ENCODE measurements around the gene ELF2. TPM values are rescaled to one million over a fixed set of nuclear protein-coding genes. Genes with fewer than 3 reads are reported as not detected.
A peak's percentile ranks its signal among the peaks of the same experiment; 100 is the strongest.
"Not testable (repeated sequence)": the region's sequence is repeated elsewhere in the genome, so short reads cannot be mapped to it uniquely, and the experiment has no call there.

The ELF2 gene
- total RNA-seq, 1 donor from 2014 or later, result 48.0 TPM

GRCh38 chr4:139188648-139189416 is 11.8 kb upstream of the ELF2 start:
- peak; percentile 77 for DNase-seq (ENCODE audit: low read depth)

DNA sequence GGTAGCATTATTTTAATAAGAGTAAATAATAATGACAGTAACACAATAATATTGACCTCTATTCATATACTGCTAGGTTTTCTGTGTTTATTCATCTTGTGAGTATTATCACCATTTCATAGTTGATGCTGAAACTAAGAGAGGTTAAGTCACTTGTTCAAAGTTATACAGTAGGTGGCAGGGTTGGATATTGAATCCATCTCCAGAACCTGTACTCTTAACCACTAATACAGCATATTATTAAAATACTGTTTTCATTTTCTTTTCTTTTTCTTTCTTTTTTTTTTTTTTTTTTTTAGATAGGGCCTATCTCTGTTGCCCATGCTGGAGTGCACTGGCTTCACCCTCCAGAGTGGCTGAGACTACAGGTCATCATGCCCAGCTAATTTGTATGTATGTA is 7.1 kb upstream of the ELF2 start:
- DNase-seq (ENCODE audit: low read depth), result peak; percentile 53

DNA sequence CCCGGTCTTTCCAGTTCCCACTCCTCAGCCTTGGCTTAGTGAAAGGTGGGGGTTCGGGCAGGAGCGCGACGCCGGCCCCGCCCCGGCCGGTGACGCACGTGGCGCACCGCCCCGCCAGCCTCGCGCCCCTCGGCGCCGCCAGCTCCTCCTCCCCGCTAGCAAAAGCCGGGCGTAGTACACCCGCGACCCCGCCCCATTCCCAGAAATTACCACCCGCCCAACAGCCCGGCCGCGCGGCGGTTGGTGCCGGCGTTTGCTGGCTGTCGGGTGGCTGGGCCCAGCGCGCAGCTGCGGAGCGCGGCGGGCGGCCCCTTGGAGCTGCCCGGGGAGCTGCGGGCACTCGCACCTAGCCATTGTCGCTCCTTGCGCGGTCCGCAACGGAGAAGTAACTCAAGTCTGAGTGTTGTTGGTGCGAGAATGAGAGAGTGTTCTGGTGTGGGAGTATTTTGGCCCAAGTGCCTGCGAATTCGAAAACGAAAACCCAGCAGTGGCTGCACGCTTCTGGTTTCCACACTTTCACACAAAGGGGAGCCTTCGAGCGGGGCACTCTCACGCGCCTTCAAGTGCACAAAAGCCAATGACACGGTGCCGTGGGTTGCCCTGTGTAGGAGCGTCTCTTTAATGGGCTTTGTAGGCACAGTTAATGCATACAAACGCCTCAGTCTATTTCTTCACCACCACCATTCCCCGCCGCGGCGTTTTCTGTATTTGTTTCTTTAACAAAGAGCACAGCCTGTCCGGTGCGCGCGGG is 1.0 kb upstream of the ELF2 start:
- peak; percentile 77 for DNase-seq (ENCODE audit: low read depth)

- peak; percentile 60 for DNase-seq (ENCODE audit: low read depth)
Measured at GRCh38 chr4:139176302-139177048, 543 bp downstream of the ELF2 start.

DNA sequence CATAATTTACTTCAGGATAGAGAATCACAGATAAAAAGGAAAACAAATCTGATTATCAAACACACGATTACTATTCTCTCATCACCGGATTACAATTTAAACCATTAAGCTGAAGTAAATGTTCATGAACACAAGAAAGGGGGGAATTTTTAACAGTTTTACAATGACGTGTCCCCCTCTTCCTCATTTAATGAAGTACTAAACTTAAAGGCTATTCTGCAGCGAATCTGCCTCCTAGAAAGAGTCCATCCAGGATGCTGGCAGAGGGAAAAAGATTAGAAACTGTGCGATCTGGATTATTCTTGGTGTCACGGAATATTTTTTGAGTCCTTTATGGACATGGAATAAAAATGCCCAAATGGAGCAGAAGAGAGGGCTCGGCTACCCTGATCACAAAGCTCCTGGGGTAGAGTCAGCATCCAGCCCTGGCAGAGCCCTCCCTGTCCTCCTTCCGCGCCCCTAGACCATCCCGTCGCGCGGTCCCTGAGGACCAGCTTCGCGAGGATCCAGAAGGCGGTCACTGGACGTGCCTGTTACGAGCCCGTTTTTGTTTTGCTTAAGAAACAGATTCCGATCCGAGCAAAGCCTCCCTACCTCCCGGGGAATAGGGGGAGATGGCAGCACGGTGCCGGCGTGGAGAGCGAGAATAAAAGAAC is 1.2 kb downstream of the ELF2 start:
- no peak for DNase-seq (ENCODE audit: low read depth)

GRCh38 chr4:139171876-139172691 is 4.9 kb downstream of the ELF2 start:
- peak; percentile 72 for DNase-seq (ENCODE audit: low read depth)

DNA sequence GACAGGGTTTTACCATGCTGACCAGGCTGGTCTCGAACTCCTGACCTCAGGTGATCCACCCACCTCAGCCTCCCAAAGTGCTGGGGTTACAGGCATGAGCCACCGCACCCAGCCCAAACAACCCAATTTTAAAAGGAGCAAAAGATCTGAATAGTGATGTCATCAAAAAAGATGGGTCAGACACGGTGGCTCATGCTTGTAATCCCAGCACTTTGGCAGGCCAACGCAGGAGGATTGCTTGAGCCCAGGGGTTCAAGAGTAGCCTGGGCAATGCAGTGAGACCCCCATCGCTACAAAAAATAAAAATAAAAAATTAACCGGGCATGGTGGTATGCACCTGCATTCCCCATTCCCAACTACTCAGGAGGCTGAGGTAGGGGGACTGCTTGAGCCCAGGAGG is 6.1 kb downstream of the ELF2 start:
- DNase-seq (ENCODE audit: low read depth), result no peak

- peak; percentile 78 for DNase-seq (ENCODE audit: low read depth)
Measured at GRCh38 chr4:139167774-139168444, 9.1 kb downstream of the ELF2 start.

- DNase-seq (ENCODE audit: low read depth), result no peak
Measured at GRCh38 chr4:139164731-139165130, 12.3 kb downstream of the ELF2 start.

DNA sequence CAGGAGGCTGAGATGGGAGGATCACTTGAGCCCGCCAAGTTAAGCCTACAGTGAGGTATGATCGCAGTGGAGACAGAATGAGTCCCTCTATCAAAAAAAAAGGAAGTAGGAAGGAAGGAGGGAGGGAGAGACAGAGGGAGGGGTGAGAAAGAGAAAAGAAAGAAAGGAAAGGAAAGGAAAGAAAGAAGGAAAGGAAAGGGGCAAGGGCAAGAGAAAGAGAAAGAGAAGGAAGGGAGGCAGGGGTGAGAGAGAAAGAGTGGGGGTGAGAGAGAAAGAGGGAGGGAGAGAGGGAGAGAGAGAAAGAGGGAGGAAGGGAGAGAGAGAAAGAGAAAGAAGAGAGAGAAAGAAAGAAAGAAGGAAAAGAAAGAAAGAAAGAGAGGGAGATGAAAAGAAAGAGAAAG is 13.2 kb downstream of the ELF2 start:
- DNase-seq (ENCODE audit: low read depth), result no peak

DNA sequence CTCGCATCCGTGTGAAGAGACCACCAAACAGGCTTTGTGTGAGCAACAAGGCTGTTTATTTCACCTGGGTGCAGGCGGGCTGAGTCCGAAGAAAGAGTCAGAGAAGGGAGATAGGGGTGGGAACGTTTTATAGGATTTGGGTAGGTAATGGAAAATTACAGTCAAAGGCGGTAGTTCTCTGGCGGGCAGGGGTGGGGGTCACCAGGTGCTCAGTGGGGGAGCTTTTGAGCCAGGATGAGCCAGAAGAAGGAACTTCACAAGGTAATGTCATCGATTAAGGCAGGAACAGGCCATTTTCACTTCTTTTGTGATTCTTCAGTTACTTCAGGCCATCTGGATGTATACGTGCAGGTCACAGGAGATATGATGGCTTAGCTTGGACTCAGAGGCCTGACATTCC is 19.0 kb downstream of the ELF2 start:
- DNase-seq (ENCODE audit: low read depth), result not testable (repeated sequence)

DNA sequence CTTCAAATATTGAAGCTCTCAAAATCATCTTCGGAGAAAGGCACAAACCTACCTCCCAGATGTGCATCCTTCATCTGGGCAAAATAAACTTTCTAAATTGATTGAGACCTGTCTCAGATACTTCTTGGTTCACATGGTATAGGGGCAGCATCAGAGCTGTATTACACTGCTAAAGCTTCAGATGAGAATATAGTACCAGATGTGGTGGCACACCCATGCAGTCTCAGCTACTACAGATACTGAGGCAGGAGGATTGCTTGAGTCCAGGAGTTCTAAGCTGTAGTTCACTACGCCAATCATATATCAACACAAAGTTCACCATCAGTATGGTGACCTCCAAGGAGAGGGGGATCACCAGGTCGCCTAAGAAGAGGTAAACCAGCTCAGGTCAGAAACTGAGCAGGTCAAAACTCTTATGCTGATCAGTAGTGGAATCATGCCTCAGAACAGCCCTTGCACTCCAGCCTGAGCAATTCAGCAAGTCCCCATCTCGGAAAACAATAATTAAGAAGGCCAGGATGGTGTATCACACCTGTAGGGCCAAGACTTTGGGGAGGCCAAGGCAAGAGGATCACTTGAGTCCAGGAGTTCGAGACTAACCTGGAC is 22.0 kb downstream of the ELF2 start:
- no peak for DNase-seq (ENCODE audit: low read depth)

DNA sequence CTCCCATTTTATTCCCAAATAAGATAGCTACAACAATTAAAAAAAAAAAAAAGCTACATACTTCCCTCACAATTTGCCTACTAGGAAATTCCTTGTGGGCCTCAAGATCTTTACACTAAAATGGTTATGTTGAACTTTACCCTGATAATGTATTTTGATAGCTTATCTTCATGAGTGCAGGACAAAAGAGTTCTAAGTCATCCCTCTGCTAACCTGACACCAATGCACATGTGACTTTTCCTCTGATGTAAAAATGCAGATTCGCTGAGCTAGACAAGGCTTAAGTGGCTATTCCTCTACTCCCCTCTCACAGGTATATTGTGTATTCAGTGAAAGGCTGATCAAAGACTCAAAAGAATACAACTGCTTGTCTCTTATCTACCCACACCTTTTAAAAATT is 22.5 kb downstream of the ELF2 start:
- no peak for DNase-seq (ENCODE audit: low read depth)

DNA sequence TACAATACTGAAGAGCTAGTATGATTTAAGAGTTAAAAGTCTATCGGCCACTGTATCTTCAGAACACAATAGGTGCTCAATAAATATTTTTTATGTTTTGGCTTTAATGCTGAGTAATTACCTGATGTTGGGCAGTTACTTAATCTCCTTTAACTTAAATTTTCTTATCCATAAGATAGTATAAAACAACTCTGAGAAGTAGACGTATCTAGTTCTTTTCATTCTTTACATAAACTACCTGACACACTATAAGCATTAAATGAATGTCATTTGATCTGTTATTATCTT is 22.9 kb downstream of the ELF2 start:
- DNase-seq (ENCODE audit: low read depth), result no peak

- peak; percentile 34 for DNase-seq (ENCODE audit: low read depth)
Measured at GRCh38 chr4:139153411-139154133, 23.4 kb downstream of the ELF2 start.

DNA sequence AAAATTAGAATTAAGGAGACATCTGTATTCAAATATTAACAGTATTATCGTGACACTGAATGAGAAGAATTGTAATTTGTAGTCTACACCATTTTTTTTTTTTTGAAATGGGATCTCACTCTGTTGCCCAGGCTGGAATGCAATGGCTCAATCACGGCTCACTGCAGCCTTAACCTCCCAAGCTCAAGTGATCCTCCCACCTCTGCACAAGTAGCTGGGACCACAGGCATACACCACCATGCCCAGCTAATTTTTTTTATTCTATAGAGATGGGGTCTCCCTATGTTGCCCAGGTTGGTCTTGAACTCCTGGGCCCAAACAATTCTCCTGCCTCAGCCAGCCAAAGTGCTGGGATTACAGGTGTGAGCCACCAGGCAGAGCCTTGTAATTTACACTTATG is 24.8 kb downstream of the ELF2 start:
- DNase-seq (ENCODE audit: low read depth), result no peak

DNA sequence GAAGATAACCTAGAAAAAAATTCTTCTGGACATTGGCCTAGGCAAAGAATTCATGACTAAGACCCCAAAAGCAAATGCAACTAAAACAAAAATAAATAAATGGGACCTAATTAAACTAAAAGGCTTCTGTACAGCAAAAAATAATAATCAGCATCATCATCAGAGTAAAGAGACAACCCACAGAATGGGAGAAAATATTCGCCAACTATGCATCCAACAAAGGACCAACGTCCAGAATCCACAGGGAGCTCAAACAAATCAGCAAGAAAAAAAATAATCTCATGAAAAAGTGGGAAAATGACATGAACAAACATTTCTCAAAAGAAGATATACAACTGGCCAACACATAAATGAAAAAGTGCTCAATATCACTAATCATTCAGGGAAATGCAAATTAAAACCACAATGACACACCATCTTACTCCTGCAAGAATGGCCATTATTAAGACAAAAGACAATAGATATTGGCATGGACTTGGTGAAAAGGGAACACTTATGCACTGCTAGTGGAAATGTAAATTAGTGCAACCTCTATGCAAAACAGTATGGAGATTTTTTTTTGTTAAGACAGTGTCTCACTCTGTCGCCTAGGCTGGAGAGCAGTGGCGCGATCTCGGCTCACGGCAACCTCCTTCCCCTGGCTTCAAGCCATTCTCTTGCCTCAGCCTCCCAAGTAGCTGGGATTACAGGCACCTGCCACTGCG is 29.9 kb downstream of the ELF2 start:
- DNase-seq (ENCODE audit: low read depth), result peak; percentile 33

GRCh38 chr4:139145552-139145932 is 31.5 kb downstream of the ELF2 start:
- no peak for DNase-seq (ENCODE audit: low read depth)

GRCh38 chr4:139144911-139145551 is 32.0 kb downstream of the ELF2 start:
- peak; percentile 30 for DNase-seq (ENCODE audit: low read depth)
